Effector memory CD8-positive, alpha-beta T cell (primary cell): ENCODE measurements around the gene CSTPP1.
"Not testable (repeated sequence)": the region's sequence is repeated elsewhere in the genome, so short reads cannot be mapped to it uniquely, and the experiment has no call there.

Experiments
- ATAC-seq: fragments of 150-1000 bp; cut with Tn5 transposase; replicated peaks from 2 replicates; pipeline ENCODE4 v1.10.0; 2021; ENCODE audit warnings: mild to moderate bottlenecking, moderate library complexity
- DNase-seq, 3 experiments: peaks; one replicate each; pipeline ENCODE4 v3.0.0; 2021
- H3K27ac Mint-ChIP-seq, 2 donors: one replicate each; pipeline ENCODE4 v1.8.0; 2022; ENCODE audit warnings: mild to moderate bottlenecking in 2 of 2, mixed read lengths in 2 of 2, moderate library complexity in 2 of 2
- H3K27me3 Mint-ChIP-seq, 2 donors: one replicate each; pipeline ENCODE4 v1.8.0; 2022; ENCODE audit warnings: mixed read lengths in 2 of 2
- H3K36me3 Mint-ChIP-seq: one replicate; pipeline ENCODE4 v1.8.0; 2022; ENCODE audit warnings: mild to moderate bottlenecking, moderate library complexity, mixed read lengths; ENCODE audit not compliant: insufficient read depth
- H3K4me1 Mint-ChIP-seq, 2 donors: one replicate each; pipeline ENCODE4 v1.8.0; 2022; ENCODE audit warnings: low read depth in 2 of 2, mixed read lengths in 2 of 2
- H3K4me3 Mint-ChIP-seq, 2 donors: one replicate each; pipeline ENCODE4 v1.8.0; 2022; ENCODE audit warnings: mild to moderate bottlenecking in 2 of 2, mixed read lengths in 2 of 2, moderate library complexity in 2 of 2
- H3K9me3 Mint-ChIP-seq, 2 donors: one replicate each; pipeline ENCODE4 v1.8.0; 2022; ENCODE audit warnings: mixed read lengths in 2 of 2

The CSTPP1 gene

GRCh38 chr11:47060807-47061206 is 124.2 kb downstream of the CSTPP1 start:
- H3K27me3 Mint-ChIP-seq: no peaks in the 10 kb centered on the region

GRCh38 chr11:47061429-47062178 is 125.0 kb downstream of the CSTPP1 start:
- Mint-ChIP-seq H3K4me1 (peaks cover 2 to 5% of the 10 kb centered on the region in 2 donors), H3K27me3 (no peaks in the 10 kb centered on the region), H3K4me3 (no peak overlapping the region), H3K9me3 (peaks cover 0 to 3% of the 10 kb centered on the region in 2 donors), H3K36me3 (no peaks in the 10 kb centered on the region), H3K27ac (no peak overlapping the region)
- DNase-seq (no peak), ATAC-seq (no peak)

More at GRCh38 chr11:47060807-47061206, 124.2 kb downstream of the CSTPP1 start:
- H3K9me3 Mint-ChIP-seq: peaks cover 0 to 3% of the 10 kb centered on the region in 2 donors
- H3K27ac Mint-ChIP-seq: peak overlapping the region in 1 of 2 donors; percentile 38
- DNase-seq: no peak
- H3K4me3 Mint-ChIP-seq: no peak overlapping the region
- peaks cover 2 to 5% of the 10 kb centered on the region in 2 donors for H3K4me1 Mint-ChIP-seq
- no peaks in the 10 kb centered on the region for H3K36me3 Mint-ChIP-seq
- ATAC-seq: no peak

GRCh38 chr11:47062736-47063135 is 126.2 kb downstream of the CSTPP1 start:
- DNase-seq (no peak), ATAC-seq (no peak)
- no peaks in the 10 kb centered on the region for H3K27me3 Mint-ChIP-seq
- H3K4me1 Mint-ChIP-seq: peaks cover 2 to 5% of the 10 kb centered on the region in 2 donors
- H3K4me3 Mint-ChIP-seq: no peak overlapping the region
- no peaks in the 10 kb centered on the region for H3K9me3 Mint-ChIP-seq
- H3K27ac Mint-ChIP-seq: no peak overlapping the region
- H3K36me3 Mint-ChIP-seq: no peaks in the 10 kb centered on the region

GRCh38 chr11:47067401-47067800 is 130.8 kb downstream of the CSTPP1 start:
- DNase-seq: no peak
- no peaks in the 10 kb centered on the region for H3K27me3 Mint-ChIP-seq
- ATAC-seq: no peak
- no peak overlapping the region for H3K27ac Mint-ChIP-seq
- H3K4me1 Mint-ChIP-seq: no peaks in the 10 kb centered on the region
- no peak overlapping the region for H3K4me3 Mint-ChIP-seq
- H3K9me3 Mint-ChIP-seq: no peaks in the 10 kb centered on the region
- no peaks in the 10 kb centered on the region for H3K36me3 Mint-ChIP-seq

- Mint-ChIP-seq H3K27ac (no peak overlapping the region), H3K36me3 (no peaks in the 10 kb centered on the region), H3K9me3 (no peaks in the 10 kb centered on the region), H3K27me3 (no peaks in the 10 kb centered on the region), H3K4me1 (no peaks in the 10 kb centered on the region), H3K4me3 (no peak overlapping the region)
- ATAC-seq: no peak
- no peak for DNase-seq
These were observed 134.2 kb downstream of the CSTPP1 start for GRCh38 chr11:47070769-47071168.

- H3K9me3 Mint-ChIP-seq: no peaks in the 10 kb centered on the region
- no peak for DNase-seq
- H3K36me3 Mint-ChIP-seq: no peaks in the 10 kb centered on the region
- no peak for ATAC-seq
- H3K27me3 Mint-ChIP-seq: no peaks in the 10 kb centered on the region
- H3K4me1 Mint-ChIP-seq: no peaks in the 10 kb centered on the region
- H3K4me3 Mint-ChIP-seq: no peak overlapping the region
- H3K27ac Mint-ChIP-seq: no peak overlapping the region
These were observed 134.8 kb downstream of the CSTPP1 start for GRCh38 chr11:47071341-47071740.

- ATAC-seq: no peak
- Mint-ChIP-seq H3K36me3 (no peaks in the 10 kb centered on the region), H3K27ac (no peak overlapping the region), H3K27me3 (no peaks in the 10 kb centered on the region), H3K4me1 (no peaks in the 10 kb centered on the region), H3K4me3 (no peak overlapping the region), H3K9me3 (no peaks in the 10 kb centered on the region)
- DNase-seq: no peak
These were observed 135.3 kb downstream of the CSTPP1 start for GRCh38 chr11:47071791-47072261.

- H3K27ac Mint-ChIP-seq: no peak overlapping the region
- H3K27me3 Mint-ChIP-seq: no peaks in the 10 kb centered on the region
- H3K9me3 Mint-ChIP-seq: no peaks in the 10 kb centered on the region
- H3K4me3 Mint-ChIP-seq: no peak overlapping the region
- H3K36me3 Mint-ChIP-seq: peaks cover 7% of the 10 kb centered on the region
- ATAC-seq (no peak), DNase-seq (no peak)
- H3K4me1 Mint-ChIP-seq: no peaks in the 10 kb centered on the region
These were observed 142.4 kb downstream of the CSTPP1 start for GRCh38 chr11:47078751-47079521.

- not testable (repeated sequence) for H3K36me3 Mint-ChIP-seq, H3K27ac Mint-ChIP-seq, H3K4me1 Mint-ChIP-seq, H3K9me3 Mint-ChIP-seq, ATAC-seq, DNase-seq, H3K27me3 Mint-ChIP-seq, H3K4me3 Mint-ChIP-seq
These were observed 144.2 kb downstream of the CSTPP1 start for GRCh38 chr11:47080775-47081174.

GRCh38 chr11:47083913-47084312 is 147.4 kb downstream of the CSTPP1 start:
- no peak for ATAC-seq
- no peak overlapping the region for H3K4me3 Mint-ChIP-seq
- no peaks in the 10 kb centered on the region for H3K9me3 Mint-ChIP-seq
- no peak overlapping the region for H3K27ac Mint-ChIP-seq
- H3K27me3 Mint-ChIP-seq: no peaks in the 10 kb centered on the region
- no peaks in the 10 kb centered on the region for H3K4me1 Mint-ChIP-seq
- H3K36me3 Mint-ChIP-seq: peaks cover 7% of the 10 kb centered on the region
- DNase-seq: no peak

- H3K27me3 Mint-ChIP-seq: no peaks in the 10 kb centered on the region
- ATAC-seq (no peak), DNase-seq (no peak)
- H3K4me3 Mint-ChIP-seq: no peak overlapping the region
- no peaks in the 10 kb centered on the region for H3K4me1 Mint-ChIP-seq
- H3K9me3 Mint-ChIP-seq: no peaks in the 10 kb centered on the region
- no peaks in the 10 kb centered on the region for H3K36me3 Mint-ChIP-seq
- H3K27ac Mint-ChIP-seq: no peak overlapping the region
These were observed 151.2 kb downstream of the CSTPP1 start for GRCh38 chr11:47087801-47088200.

- no peaks in the 10 kb centered on the region for H3K4me1 Mint-ChIP-seq
- DNase-seq (no peak), ATAC-seq (no peak)
- no peaks in the 10 kb centered on the region for H3K9me3 Mint-ChIP-seq
- no peak overlapping the region for H3K27ac Mint-ChIP-seq
- H3K36me3 Mint-ChIP-seq: no peaks in the 10 kb centered on the region
- no peaks in the 10 kb centered on the region for H3K27me3 Mint-ChIP-seq
- H3K4me3 Mint-ChIP-seq: no peak overlapping the region
These were observed 157.0 kb downstream of the CSTPP1 start for GRCh38 chr11:47093541-47093940.

GRCh38 chr11:47096871-47097270 is 160.3 kb downstream of the CSTPP1 start:
- H3K36me3 Mint-ChIP-seq, ATAC-seq, H3K4me3 Mint-ChIP-seq, H3K27ac Mint-ChIP-seq, H3K9me3 Mint-ChIP-seq, DNase-seq, H3K4me1 Mint-ChIP-seq, H3K27me3 Mint-ChIP-seq: not testable (repeated sequence)

- ATAC-seq, H3K27ac Mint-ChIP-seq, DNase-seq, H3K9me3 Mint-ChIP-seq, H3K27me3 Mint-ChIP-seq, H3K4me1 Mint-ChIP-seq, H3K36me3 Mint-ChIP-seq, H3K4me3 Mint-ChIP-seq: not testable (repeated sequence)
These were observed 161.7 kb downstream of the CSTPP1 start for GRCh38 chr11:47098223-47098622.
